Parathyroid adenoma (tissue), 2 donors: ENCODE results near the gene VWA3A.
A peak's percentile ranks its signal among the peaks of the same experiment; 100 is the strongest.

Experiments used
- H2AFZ ChIP-seq: fragments of 300-600 bp; sonication (generic); one replicate; pipeline ENCODE4 v1.7.0; 2017; ENCODE audit warnings: antibody characterized with exemption, mild to moderate bottlenecking
- H3K27ac ChIP-seq: fragments of 300-600 bp; sonication (generic); one replicate; pipeline ENCODE4 v1.7.0; 2017
- H3K27me3 ChIP-seq: fragments of 300-600 bp; sonication (generic); one replicate; pipeline ENCODE4 v1.7.0; 2017; ENCODE audit warnings: low read length; ENCODE audit not compliant: control insufficient read depth, insufficient read depth
- H3K36me3 ChIP-seq: fragments of 300-600 bp; sonication (generic); one replicate; pipeline ENCODE4 v1.7.0; 2017; ENCODE audit warnings: low read length; ENCODE audit not compliant: control insufficient read depth, insufficient read depth
- H3K4me1 ChIP-seq: fragments of 300-600 bp; sonication (generic); one replicate; pipeline ENCODE4 v1.7.0; 2017; ENCODE audit warnings: control low read depth
- H3K4me2 ChIP-seq: fragments of 300-600 bp; sonication (generic); one replicate; pipeline ENCODE4 v1.7.0; 2017; ENCODE audit warnings: low read length
- H3K4me3 ChIP-seq: fragments of 300-600 bp; sonication (generic); one replicate; pipeline ENCODE4 v1.7.0; 2017; ENCODE audit warnings: low read depth, low read length
- H3K79me2 ChIP-seq: fragments of 300-600 bp; sonication (generic); one replicate; pipeline ENCODE4 v1.7.0; 2017; ENCODE audit warnings: control low read depth
- H3K9ac ChIP-seq: fragments of 300-600 bp; sonication (generic); one replicate; pipeline ENCODE4 v1.7.0; 2017; ENCODE audit warnings: mild to moderate bottlenecking
- H3K9me3 ChIP-seq: fragments of 300-600 bp; sonication (generic); one replicate; pipeline ENCODE4 v1.7.0; 2017; ENCODE audit warnings: low read length; ENCODE audit not compliant: control insufficient read depth
- CTCF ChIP-seq: fragments of 300-600 bp; sonication (generic); IDR thresholded peaks from one replicate; pipeline ENCODE4 v1.7.0; 2017; ENCODE audit warnings: antibody characterized with exemption, mild to moderate bottlenecking
- donor health status: primary hyperparathyroidism.

Gene VWA3A

GRCh38 chr16:22088642-22089041, 3.7 kb upstream of the VWA3A start:
- Histone ChIP-seq H3K9me3 (no peaks in the 10 kb centered on the region), H3K4me1 (peaks cover 9% of the 10 kb centered on the region), H3K27ac (no peak overlapping the region), H3K9ac (no peak overlapping the region), H3K4me3 (no peak overlapping the region), H2AFZ (no peak overlapping the region), H3K79me2 (no peaks in the 10 kb centered on the region), H3K4me2 (no peak overlapping the region), H3K27me3 (no peaks in the 10 kb centered on the region), H3K36me3 (no peaks in the 10 kb centered on the region)
- TF ChIP-seq CTCF, result no peak

GRCh38 chr16:22089910-22090309, 2.4 kb upstream of the VWA3A start:
- Histone ChIP-seq H3K9ac (no peak overlapping the region), H2AFZ (no peak overlapping the region), H3K27me3 (no peaks in the 10 kb centered on the region), H3K27ac (no peak overlapping the region), H3K4me2 (no peak overlapping the region), H3K4me1 (peaks cover 9% of the 10 kb centered on the region), H3K9me3 (no peaks in the 10 kb centered on the region), H3K4me3 (no peak overlapping the region), H3K36me3 (no peaks in the 10 kb centered on the region), H3K79me2 (no peaks in the 10 kb centered on the region)
- no peak for TF ChIP-seq CTCF

- Histone ChIP-seq H3K4me1 (peaks cover 9% of the 10 kb centered on the region), H3K36me3 (no peaks in the 10 kb centered on the region), H3K4me2 (no peak overlapping the region), H3K9ac (no peak overlapping the region), H3K27ac (no peak overlapping the region), H3K79me2 (no peaks in the 10 kb centered on the region), H3K27me3 (no peaks in the 10 kb centered on the region), H2AFZ (peak overlapping the region; percentile 65), H3K9me3 (no peaks in the 10 kb centered on the region), H3K4me3 (no peak overlapping the region)
- TF ChIP-seq CTCF, result no peak
Measured at GRCh38 chr16:22091721-22092120, 620 bp upstream of the VWA3A start.

GRCh38 chr16:22093331-22093730, 990 bp downstream of the VWA3A start:
- Histone ChIP-seq H3K27me3 (no peaks in the 10 kb centered on the region), H2AFZ (no peak overlapping the region), H3K4me2 (no peak overlapping the region), H3K36me3 (no peaks in the 10 kb centered on the region), H3K4me1 (peaks cover 6% of the 10 kb centered on the region), H3K4me3 (no peak overlapping the region), H3K79me2 (no peaks in the 10 kb centered on the region), H3K27ac (no peak overlapping the region), H3K9ac (no peak overlapping the region), H3K9me3 (no peaks in the 10 kb centered on the region)
- TF ChIP-seq CTCF, result no peak

- Histone ChIP-seq H3K4me1 (peaks cover 6% of the 10 kb centered on the region), H3K9me3 (no peaks in the 10 kb centered on the region), H3K4me2 (no peak overlapping the region), H3K4me3 (no peak overlapping the region), H2AFZ (no peak overlapping the region), H3K9ac (no peak overlapping the region), H3K27ac (no peak overlapping the region), H3K79me2 (no peaks in the 10 kb centered on the region), H3K27me3 (no peaks in the 10 kb centered on the region), H3K36me3 (no peaks in the 10 kb centered on the region)
- no peak for TF ChIP-seq CTCF
Measured at GRCh38 chr16:22093996-22094395, 1.7 kb downstream of the VWA3A start.
